GM19240 (cell line): Measurements from ENCODE around the gene DVL2.

ENCODE experiments used
- DNase-seq: peaks from one replicate; pipeline ENCODE4 v3.0.0; 2011; ENCODE audit warnings: low spot score; ENCODE audit not compliant: insufficient read length

Gene DVL2

DNA sequence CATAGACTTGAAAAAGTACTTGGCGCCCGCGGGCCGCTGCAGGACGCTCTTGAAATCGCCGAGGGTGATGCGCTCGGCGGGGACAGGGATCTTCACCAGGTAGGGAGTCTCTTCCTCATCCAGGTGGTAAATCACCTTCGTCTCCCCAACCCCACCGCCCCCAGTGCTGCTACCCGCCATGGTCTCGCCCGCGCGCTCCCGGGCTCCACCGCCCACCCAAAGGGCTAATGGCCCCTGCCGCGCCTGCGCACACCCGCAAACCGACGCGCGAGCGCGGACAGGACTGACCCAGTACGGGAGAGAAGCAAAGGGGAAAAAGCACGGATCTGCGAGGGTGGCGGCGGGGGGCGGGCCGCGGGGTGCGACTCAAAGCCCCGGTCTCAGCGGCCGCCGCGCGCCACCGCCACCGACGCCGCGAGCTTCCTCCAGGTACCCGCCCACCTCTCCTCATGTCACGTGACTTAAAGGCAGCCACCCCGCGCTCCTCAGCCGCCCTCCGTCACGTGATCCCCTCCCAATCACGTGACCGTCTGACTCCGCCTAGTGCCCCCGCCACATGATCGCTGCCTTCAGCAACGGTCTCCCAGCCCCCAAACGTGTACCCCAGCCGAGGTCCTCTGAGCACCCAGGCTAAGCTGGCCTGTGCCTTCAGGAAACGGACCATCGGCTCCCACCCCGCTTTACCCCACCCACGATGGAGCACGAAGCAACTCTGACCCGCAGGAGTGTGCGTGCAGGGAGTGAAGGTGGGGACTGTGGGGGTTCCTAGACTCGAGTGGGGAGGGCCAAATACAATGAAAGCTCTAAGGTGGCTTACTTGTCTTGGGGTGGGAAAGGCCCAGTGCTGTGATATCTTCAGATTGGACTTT, at the start of gene DVL2:
DVL2 (minus strand) TSS at position 435 of the 869 bp plus-strand sequence; CDS start at position 180, 255 bp downstream.
- peak; percentile 94 for DNase-seq

DNA sequence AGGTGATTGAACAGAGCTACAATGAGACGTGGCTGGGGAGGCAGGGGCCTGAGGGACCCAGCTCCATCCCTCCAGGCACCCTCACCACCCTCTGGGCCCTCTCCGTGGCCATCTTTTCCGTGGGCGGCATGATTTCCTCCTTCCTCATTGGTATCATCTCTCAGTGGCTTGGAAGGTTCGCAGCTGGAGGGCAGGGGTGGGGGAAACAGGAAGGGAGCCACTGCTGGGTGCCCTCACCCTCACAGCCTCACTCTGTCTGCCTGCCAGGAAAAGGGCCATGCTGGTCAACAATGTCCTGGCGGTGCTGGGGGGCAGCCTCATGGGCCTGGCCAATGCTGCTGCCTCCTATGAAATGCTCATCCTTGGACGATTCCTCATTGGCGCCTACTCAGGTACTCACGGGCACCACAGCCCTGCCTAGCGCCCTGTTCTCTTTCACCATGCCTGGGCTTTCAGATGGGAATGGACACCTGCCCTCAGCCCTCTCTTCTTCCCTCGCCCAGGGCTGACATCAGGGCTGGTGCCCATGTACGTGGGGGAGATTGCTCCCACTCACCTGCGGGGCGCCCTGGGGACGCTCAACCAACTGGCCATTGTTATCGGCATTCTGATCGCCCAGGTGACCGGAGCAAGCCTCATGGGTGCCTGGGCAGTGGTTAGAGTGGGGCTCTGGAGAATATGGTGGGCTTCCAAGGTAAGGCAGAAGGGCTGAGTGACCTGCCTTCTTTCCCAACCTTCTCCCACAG, 49.3 kb upstream of the DVL2 start:
- DNase-seq, result no peak

- DNase-seq, result no peak
Observed at GRCh38 chr17:7282752-7283321, 48.5 kb upstream of the DVL2 start.

GRCh38 chr17:7281953-7282751, 47.8 kb upstream of the DVL2 start:
- DNase-seq, result no peak

DNA sequence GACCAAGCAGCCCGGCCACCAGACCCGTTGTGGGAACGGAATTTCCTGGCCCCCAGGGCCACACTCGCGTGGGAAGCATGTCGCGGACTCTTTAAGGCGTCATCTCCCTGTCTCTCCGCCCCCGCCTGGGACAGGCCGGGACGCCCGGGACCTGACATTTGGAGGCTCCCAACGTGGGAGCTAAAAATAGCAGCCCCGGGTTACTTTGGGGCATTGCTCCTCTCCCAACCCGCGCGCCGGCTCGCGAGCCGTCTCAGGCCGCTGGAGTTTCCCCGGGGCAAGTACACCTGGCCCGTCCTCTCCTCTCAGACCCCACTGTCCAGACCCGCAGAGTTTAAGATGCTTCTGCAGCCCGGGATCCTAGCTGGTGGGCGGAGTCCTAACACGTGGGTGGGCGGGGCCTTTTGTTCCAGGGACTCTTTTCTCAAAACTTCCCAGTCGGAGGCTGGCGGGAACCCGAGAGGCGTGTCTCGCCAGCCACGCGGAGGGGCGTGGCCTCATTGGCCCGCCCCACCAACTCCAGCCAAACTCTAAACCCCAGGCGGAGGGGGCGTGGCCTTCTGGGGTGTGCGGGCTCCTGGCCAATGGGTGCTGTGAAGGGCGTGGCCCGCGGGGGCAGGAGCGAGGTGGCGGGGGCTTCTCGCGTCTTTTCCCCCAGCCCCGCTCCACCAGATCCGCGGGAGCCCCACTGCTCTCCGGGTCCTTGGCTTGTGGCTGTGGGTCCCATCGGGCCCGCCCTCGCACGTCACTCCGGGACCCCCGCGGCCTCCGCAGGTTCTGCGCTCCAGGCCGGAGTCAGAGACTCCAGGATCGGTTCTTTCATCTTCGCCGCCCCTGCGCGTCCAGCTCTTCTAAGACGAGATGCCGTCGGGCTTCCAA, 47.0 kb upstream of the DVL2 start, which contains the start of gene SLC2A4:
SLC2A4 (plus strand) TSS at position 645 of the 879 bp plus-strand sequence; CDS start at position 862, 217 bp downstream.
- DNase-seq, result peak; percentile 97

GRCh38 chr17:7280519-7281073, 46.3 kb upstream of the DVL2 start:
- peak; percentile 90 for DNase-seq

GRCh38 chr17:7279448-7279847, 45.1 kb upstream of the DVL2 start:
- no peak for DNase-seq

DNA sequence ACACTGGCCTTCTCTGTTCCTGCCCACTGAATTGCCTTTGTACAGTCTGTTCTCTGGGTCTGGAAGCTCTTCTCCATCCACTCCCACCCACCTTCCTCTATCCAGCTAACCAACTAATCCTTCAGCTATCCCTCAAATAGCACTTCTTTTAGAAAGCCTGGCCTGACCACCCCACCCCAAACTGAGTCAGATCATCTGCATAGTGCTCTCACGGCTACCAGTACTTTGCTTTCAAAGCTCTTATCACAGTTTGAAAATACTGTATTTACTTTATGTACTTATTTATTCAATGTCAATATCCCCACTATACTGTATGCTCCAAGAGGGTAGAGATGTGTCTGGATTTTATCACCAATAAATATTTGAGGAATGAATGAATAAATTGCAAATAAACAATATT, 32.5 kb upstream of the DVL2 start:
- DNase-seq, result no peak

GRCh38 chr17:7263801-7264078, 29.4 kb upstream of the DVL2 start:
- DNase-seq, result no peak

- DNase-seq, result no peak
Observed at GRCh38 chr17:7262935-7263800, 28.9 kb upstream of the DVL2 start.

DNA sequence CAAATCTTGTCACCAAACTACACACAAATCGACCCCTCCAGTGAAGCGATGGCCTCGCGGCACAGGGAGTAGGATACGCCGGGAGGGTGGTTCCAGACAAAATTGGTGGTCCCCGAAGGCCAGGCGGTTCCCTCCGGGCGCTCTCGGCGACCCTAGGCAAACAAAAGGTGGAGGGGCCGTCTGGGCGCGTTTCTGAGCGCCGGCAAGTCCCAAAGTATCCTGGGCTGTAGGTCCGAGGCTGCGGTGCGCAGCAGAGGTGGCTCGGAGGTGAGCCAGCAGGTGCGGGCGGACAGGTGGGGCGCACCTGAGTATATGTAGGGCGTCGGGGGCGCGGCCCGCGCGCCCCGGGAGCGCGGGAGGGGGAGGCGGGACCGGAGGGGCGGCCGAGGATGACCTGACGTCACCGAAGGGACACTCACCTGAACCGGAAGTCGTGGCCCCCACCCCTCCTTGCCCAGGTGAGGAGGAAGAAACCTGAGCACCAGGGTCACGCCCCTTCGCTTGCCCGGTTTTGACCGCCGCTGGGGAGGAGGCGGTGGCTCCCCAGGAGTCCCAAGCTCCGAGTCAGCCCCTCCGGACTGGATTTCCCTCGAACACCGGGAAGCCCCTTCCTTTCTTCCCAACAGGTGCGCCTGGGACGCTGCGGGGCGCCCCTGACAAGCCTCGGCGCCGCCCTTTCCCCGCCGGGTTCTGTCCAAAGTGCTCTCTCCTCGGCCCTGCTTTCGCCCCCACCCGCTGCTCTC, 28.0 kb upstream of the DVL2 start, which contains the start of gene CLDN7:
CLDN7 (minus strand) TSS at position 287 of the 743 bp plus-strand sequence. CDS start 435 bp downstream, outside the sequence.
- no peak for DNase-seq

GRCh38 chr17:7261379-7262191, 27.3 kb upstream of the DVL2 start:
- no peak for DNase-seq

GRCh38 chr17:7260651-7261378, 26.5 kb upstream of the DVL2 start:
- no peak for DNase-seq

DNA sequence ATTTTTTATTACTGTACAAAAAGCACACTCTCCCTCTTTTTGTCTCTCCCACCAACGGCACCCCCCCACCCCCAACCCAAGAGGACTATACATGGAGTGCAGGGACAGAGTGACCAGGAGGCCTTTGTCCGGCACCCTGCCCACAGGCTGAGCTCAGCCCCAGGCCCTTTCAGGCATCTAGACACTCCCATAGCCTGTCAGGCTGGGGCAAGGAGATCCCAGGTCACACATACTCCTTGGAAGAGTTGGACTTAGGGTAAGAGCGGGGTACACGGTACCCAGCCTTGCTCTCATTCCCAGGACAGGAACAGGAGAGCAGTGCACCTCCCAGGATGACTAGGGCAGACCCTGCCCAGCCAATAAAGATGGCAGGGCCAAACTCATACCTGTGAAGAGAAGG, 25.8 kb upstream of the DVL2 start:
- DNase-seq, result no peak

DNA sequence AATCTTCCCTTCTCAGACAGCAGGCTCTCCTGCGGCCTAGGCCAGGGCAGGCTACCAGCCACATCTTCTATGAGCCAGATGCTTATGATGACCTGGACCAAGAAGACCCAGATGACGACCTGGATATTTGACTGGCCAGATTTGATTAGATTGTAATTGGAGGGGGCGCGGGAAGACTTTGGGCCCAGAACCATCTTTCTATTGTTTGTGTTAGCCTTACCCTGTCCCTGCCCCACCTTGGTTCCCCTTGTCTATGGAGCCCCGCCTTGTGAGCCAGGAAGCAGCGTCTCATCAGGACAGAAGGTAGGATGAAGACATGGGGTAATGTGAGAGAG, 25.2 kb upstream of the DVL2 start:
- no peak for DNase-seq

DNA sequence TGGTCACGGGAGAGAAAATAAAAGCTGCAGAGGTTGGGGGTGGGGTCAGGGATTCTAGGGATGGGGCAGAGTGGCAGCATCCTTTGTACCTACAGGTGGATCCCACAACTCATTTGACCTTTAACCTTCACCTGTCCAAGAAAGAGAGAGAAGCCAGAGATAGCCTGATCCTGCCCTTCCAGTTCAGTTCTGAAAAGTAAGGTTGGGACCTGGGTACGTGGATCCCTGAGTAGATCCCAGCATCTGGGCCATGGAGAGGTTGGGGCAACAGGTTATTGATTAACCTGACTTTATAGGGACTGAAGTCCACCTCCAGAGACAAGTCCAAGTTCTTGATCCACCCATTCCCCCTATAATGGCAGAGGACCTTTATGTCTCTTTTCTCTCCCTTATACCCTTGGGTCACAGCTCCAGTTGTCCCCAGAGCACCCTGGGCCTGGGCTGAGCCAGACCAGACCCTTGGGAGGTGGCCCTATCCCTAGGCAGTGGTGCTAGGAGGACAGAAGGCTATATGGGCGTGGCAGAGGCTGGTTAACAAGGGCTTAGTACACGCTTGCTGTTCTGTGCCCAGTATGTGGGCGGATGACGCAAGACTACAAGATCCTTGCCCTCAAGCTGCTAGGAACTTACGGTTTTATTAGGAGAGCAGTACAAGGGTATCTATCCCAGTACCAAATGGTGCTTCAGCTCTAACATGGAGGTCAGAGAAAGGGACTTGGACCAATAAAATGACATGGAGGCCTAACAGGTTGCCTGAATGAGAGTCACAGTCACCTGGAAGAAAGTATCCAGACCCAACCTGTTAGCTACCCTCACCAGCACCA, 24.6 kb upstream of the DVL2 start:
- no peak for DNase-seq
